ENCODE measurements around the gene CACNA2D3.

DNA sequence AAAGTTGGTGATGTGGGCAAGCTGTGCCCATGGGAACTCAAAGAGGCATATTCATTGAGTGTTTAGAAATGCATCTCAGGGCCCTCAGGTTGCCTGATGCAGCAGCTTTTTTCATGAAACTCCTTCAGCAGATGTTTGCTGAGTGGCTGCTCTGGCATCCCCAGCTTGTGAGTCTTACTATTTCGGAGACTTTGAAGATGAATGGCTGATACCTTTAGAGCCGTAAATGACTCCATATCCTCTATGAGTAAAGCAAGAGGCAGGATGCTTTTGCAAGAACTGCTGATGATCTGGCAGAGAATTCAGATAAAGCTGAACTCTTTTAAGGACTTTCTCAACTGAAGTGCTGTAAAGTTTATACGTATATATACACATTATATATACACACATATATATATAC, 384.3 kb downstream of the CACNA2D3 start:
- TF ChIP-seq, protein P1, sequence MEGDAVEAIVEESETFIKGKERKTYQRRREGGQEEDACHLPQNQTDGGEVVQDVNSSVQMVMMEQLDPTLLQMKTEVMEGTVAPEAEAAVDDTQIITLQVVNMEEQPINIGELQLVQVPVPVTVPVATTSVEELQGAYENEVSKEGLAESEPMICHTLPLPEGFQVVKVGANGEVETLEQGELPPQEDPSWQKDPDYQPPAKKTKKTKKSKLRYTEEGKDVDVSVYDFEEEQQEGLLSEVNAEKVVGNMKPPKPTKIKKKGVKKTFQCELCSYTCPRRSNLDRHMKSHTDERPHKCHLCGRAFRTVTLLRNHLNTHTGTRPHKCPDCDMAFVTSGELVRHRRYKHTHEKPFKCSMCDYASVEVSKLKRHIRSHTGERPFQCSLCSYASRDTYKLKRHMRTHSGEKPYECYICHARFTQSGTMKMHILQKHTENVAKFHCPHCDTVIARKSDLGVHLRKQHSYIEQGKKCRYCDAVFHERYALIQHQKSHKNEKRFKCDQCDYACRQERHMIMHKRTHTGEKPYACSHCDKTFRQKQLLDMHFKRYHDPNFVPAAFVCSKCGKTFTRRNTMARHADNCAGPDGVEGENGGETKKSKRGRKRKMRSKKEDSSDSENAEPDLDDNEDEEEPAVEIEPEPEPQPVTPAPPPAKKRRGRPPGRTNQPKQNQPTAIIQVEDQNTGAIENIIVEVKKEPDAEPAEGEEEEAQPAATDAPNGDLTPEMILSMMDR (IDR thresholded peaks at IDR 0.05; ENCODE audit: poor library complexity) = no peak
- no peak for TF ChIP-seq EZH2 (IDR thresholded peaks at IDR 0.05; ENCODE audit: borderline replicate concordance)

Measured in hepatocyte (in vitro differentiated cells).